Epithelial cell of esophagus (primary cell): ENCODE data around the gene C3orf52.
A peak's percentile ranks its signal among the peaks of the same experiment; 100 is the strongest.

Experiments
- DNase-seq: peaks from one replicate; pipeline ENCODE4 v3.0.0; 2010; ENCODE audit warnings: low read depth
- H3K4me3 ChIP-seq: 2 replicates; pipeline ENCODE4 v1.5.1; 2011; ENCODE audit warnings: mild to moderate bottlenecking, low read length, control low read depth
- CTCF ChIP-seq: IDR thresholded peaks from 2 replicates; pipeline ENCODE4 v1.5.1; 2011; ENCODE audit warnings: low read depth, mild to moderate bottlenecking, low read length, control low read depth, inconsistent platforms; ENCODE audit not compliant: insufficient read depth; ENCODE audit errors: missing control alignments

Gene C3orf52

GRCh38 chr3:112143689-112144088, 57.5 kb downstream of the C3orf52 start:
- DNase-seq, result peak; percentile 56
- TF ChIP-seq CTCF, result no peak
- H3K4me3 ChIP-seq, result no peak overlapping the region

- H3K4me3 ChIP-seq, result no peak overlapping the region
- DNase-seq, result peak; percentile 99
- TF ChIP-seq CTCF, result no peak
These were observed 62.9 kb downstream of the C3orf52 start for GRCh38 chr3:112149136-112149535.

GRCh38 chr3:112167758-112168157, 81.6 kb downstream of the C3orf52 start:
- TF ChIP-seq CTCF, result no peak
- H3K4me3 ChIP-seq, result no peak overlapping the region
- DNase-seq, result no peak
